ENCODE results near the gene TBX21.

- TF ChIP-seq CTCF (conservative IDR thresholded peaks at IDR 0.05 in 1 of 2, IDR thresholded peaks at IDR 0.05 in 1 of 2; ENCODE audit: extremely low read depth in 1 of 2, insufficient read depth in 1 of 2, low read depth in 1 of 2, low read length in 2 of 2) (no peak), EZH2 (IDR thresholded peaks at IDR 0.05; ENCODE audit: borderline replicate concordance, low read length) (no peak)
Observed at GRCh38 chr17:47741793-47742145, 8.7 kb downstream of the TBX21 start.
